ENCODE results near the gene METTL13. TPM values are rescaled to one million over a fixed set of nuclear protein-coding genes. Genes with fewer than 3 reads are reported as not detected.

Gene METTL13
- total and polyA plus RNA-seq, 2 experiments from 2014 or later, result 18.8 to 22.0 TPM

- Histone ChIP-seq H3K4me1 (ENCODE audit: insufficient read depth) (no peaks in the 10 kb centered on the region), H3K79me2 (ENCODE audit: insufficient read depth) (no peaks in the 10 kb centered on the region), H3K4me2 (ENCODE audit: unreplicated experiment) (no peak overlapping the region), H3K9me2 (ENCODE audit: insufficient read depth) (no peaks in the 10 kb centered on the region), H4K20me1 (ENCODE audit: insufficient read depth) (no peaks in the 10 kb centered on the region), H3K4me3 (no peak overlapping the region), H3K9ac (no peak overlapping the region), H3K36me3 (ENCODE audit: low read depth) (no peaks in the 10 kb centered on the region), H3K9me3 (ENCODE audit: low read depth) (no peaks in the 10 kb centered on the region), H3F3A (ENCODE audit: insufficient read depth) (no peaks in the 10 kb centered on the region), H3K27me3 (replicated peaks; ENCODE audit: insufficient read depth) (no peaks in the 10 kb centered on the region), H2AFZ (no peak overlapping the region), H3K27ac (no peak overlapping the region)
- DNase-seq, result no peak
- in situ Hi-C loops (cut with MboI), result no loop called here
- TF ChIP-seq EZH2phosphoT487 (IDR thresholded peaks at IDR 0.05; ENCODE audit: insufficient read depth, low read depth) (no peak), EZH2 (IDR thresholded peaks at IDR 0.05; ENCODE audit: insufficient read depth, poor library complexity, severe bottlenecking) (no peak)
- 0% methylated on average over 1 of the region's 1 CpG for WGBS, 2 experiments (ENCODE audit: low coverage in 1 of 2, low lambda C conversion rate in 2 of 2, missing lambda C conversion rate in 2 of 2)
Observed at GRCh38 chr1:171826973-171827372, 45.5 kb downstream of the METTL13 start.

GRCh38 chr1:171828794-171829193 lies 47.3 kb downstream of the METTL13 start:
- H3K79me2 ChIP-seq (ENCODE audit: insufficient read depth), result no peaks in the 10 kb centered on the region
- no peaks in the 10 kb centered on the region for H4K20me1 ChIP-seq (ENCODE audit: insufficient read depth)
- peaks cover 8% of the 10 kb centered on the region for H3K4me1 ChIP-seq (ENCODE audit: insufficient read depth)
- H3F3A ChIP-seq (ENCODE audit: insufficient read depth), result 0 out of 2 replicates have a peak, but pooled peaks cover 4% of the 10 kb centered on the region
- no peaks in the 10 kb centered on the region for H3K27me3 ChIP-seq (replicated peaks; ENCODE audit: insufficient read depth)
- H3K9me3 ChIP-seq (ENCODE audit: low read depth), result no peaks in the 10 kb centered on the region
- H3K27ac ChIP-seq, result no peak overlapping the region
- no peak overlapping the region for H3K4me2 ChIP-seq (ENCODE audit: unreplicated experiment)
- TF ChIP-seq EZH2phosphoT487 (IDR thresholded peaks at IDR 0.05; ENCODE audit: insufficient read depth, low read depth) (no peak), EZH2 (IDR thresholded peaks at IDR 0.05; ENCODE audit: insufficient read depth, poor library complexity, severe bottlenecking) (no peak)
- H3K9ac ChIP-seq, result no peak overlapping the region
- no peaks in the 10 kb centered on the region for H3K9me2 ChIP-seq (ENCODE audit: insufficient read depth)
- H3K36me3 ChIP-seq (ENCODE audit: low read depth), result no peaks in the 10 kb centered on the region
- WGBS, 2 experiments (ENCODE audit: low coverage in 1 of 2, low lambda C conversion rate in 2 of 2, missing lambda C conversion rate in 2 of 2), result 92% methylated on average over 10 to 11 of the region's 11 CpGs
- no peak overlapping the region for H3K4me3 ChIP-seq
- in situ Hi-C loops (cut with MboI), result no loop called here
- DNase-seq, result no peak
- no peak overlapping the region for H2AFZ ChIP-seq

- no peak overlapping the region for H3K4me2 ChIP-seq (ENCODE audit: unreplicated experiment)
- peak overlapping the region; percentile 31 for H3K27ac ChIP-seq
- H3F3A ChIP-seq (ENCODE audit: insufficient read depth), result 0 out of 2 replicates have a peak, but pooled peaks cover 4% of the 10 kb centered on the region
- H3K36me3 ChIP-seq (ENCODE audit: low read depth), result no peaks in the 10 kb centered on the region
- H3K9me2 ChIP-seq (ENCODE audit: insufficient read depth), result no peaks in the 10 kb centered on the region
- peak; percentile 85 for DNase-seq
- no peak for TF ChIP-seq EZH2phosphoT487 (IDR thresholded peaks at IDR 0.05; ENCODE audit: insufficient read depth, low read depth)
- no peak for TF ChIP-seq EZH2 (IDR thresholded peaks at IDR 0.05; ENCODE audit: insufficient read depth, poor library complexity, severe bottlenecking)
- no peaks in the 10 kb centered on the region for H3K27me3 ChIP-seq (replicated peaks; ENCODE audit: insufficient read depth)
- no peaks in the 10 kb centered on the region for H3K79me2 ChIP-seq (ENCODE audit: insufficient read depth)
- H2AFZ ChIP-seq, result 0 out of 2 replicates have a peak overlapping the region, but pooled peaks have one; percentile 1
- no peaks in the 10 kb centered on the region for H4K20me1 ChIP-seq (ENCODE audit: insufficient read depth)
- H3K4me3 ChIP-seq, result no peak overlapping the region
- WGBS, 2 experiments (ENCODE audit: low coverage in 1 of 2, low lambda C conversion rate in 2 of 2, missing lambda C conversion rate in 2 of 2), result 25 to 26% methylated on average over 4 of the region's 4 CpGs
- H3K9me3 ChIP-seq (ENCODE audit: low read depth), result no peaks in the 10 kb centered on the region
- in situ Hi-C loops (cut with MboI), result no loop called here
- H3K4me1 ChIP-seq (ENCODE audit: insufficient read depth), result peaks cover 8% of the 10 kb centered on the region
- no peak overlapping the region for H3K9ac ChIP-seq
Observed at GRCh38 chr1:171833091-171833825, 51.8 kb downstream of the METTL13 start.

GRCh38 chr1:171834821-171835220 lies 53.4 kb downstream of the METTL13 start:
- in situ Hi-C loops (cut with MboI), result no loop called here
- no peak overlapping the region for H3K27ac ChIP-seq
- no peak overlapping the region for H3K4me2 ChIP-seq (ENCODE audit: unreplicated experiment)
- H2AFZ ChIP-seq, result no peak overlapping the region
- 80 to 87% methylated on average over 2 of the region's 2 CpGs for WGBS, 2 experiments (ENCODE audit: low coverage in 1 of 2, low lambda C conversion rate in 2 of 2, missing lambda C conversion rate in 2 of 2)
- H3K79me2 ChIP-seq (ENCODE audit: insufficient read depth), result no peaks in the 10 kb centered on the region
- H3K9me2 ChIP-seq (ENCODE audit: insufficient read depth), result no peaks in the 10 kb centered on the region
- TF ChIP-seq EZH2phosphoT487 (IDR thresholded peaks at IDR 0.05; ENCODE audit: insufficient read depth, low read depth) (no peak), EZH2 (IDR thresholded peaks at IDR 0.05; ENCODE audit: insufficient read depth, poor library complexity, severe bottlenecking) (no peak)
- H3K4me3 ChIP-seq, result no peak overlapping the region
- H3K27me3 ChIP-seq (replicated peaks; ENCODE audit: insufficient read depth), result no peaks in the 10 kb centered on the region
- 0 out of 2 replicates have a peak, but pooled peaks cover 5% of the 10 kb centered on the region for H3F3A ChIP-seq (ENCODE audit: insufficient read depth)
- peaks cover 8% of the 10 kb centered on the region for H3K4me1 ChIP-seq (ENCODE audit: insufficient read depth)
- H3K36me3 ChIP-seq (ENCODE audit: low read depth), result no peaks in the 10 kb centered on the region
- no peak overlapping the region for H3K9ac ChIP-seq
- H4K20me1 ChIP-seq (ENCODE audit: insufficient read depth), result no peaks in the 10 kb centered on the region
- DNase-seq, result no peak
- H3K9me3 ChIP-seq (ENCODE audit: low read depth), result no peaks in the 10 kb centered on the region

Measured in GM23248 (cell line).